ENCODE measurements around the gene BMERB1.
A peak's percentile ranks its signal among the peaks of the same experiment; 100 is the strongest.
"Not testable (repeated sequence)": the region's sequence is repeated elsewhere in the genome, so short reads cannot be mapped to it uniquely, and the experiment has no call there.

Gene BMERB1

GRCh38 chr16:15597822-15598647, 163.6 kb downstream of the BMERB1 start:
- DNase-seq, result no peak

DNA sequence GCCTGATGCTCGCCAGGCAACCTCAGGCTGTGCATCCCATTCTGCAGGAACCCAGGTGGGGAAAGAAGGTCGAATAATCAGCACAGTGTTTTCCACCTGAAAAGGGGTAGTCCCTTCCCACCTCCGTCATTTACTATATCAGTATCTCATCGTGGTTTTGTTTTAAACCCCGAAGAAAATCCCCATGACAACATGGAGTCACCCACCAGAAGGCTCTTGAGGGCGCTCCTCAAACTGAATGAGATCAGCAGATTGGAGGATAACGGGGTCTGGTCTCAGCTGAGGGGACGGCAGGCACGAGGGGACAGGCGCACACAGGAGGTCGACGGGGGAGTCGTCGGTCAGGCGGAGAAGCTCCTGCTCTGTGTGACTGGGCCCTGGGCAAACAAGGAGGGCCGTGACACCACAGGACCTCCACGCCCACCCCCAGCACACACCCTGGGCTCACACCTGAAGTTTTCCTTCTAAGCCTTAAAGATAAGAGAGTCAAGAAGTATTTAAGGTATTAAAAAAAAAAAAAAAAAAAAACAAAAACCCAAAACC, 164.3 kb downstream of the BMERB1 start:
- DNase-seq, result no peak

- DNase-seq, result no peak
These were observed 165.1 kb downstream of the BMERB1 start for GRCh38 chr16:15599303-15600070.

GRCh38 chr16:15601212-15601879, 167.0 kb downstream of the BMERB1 start:
- no peak for DNase-seq

DNA sequence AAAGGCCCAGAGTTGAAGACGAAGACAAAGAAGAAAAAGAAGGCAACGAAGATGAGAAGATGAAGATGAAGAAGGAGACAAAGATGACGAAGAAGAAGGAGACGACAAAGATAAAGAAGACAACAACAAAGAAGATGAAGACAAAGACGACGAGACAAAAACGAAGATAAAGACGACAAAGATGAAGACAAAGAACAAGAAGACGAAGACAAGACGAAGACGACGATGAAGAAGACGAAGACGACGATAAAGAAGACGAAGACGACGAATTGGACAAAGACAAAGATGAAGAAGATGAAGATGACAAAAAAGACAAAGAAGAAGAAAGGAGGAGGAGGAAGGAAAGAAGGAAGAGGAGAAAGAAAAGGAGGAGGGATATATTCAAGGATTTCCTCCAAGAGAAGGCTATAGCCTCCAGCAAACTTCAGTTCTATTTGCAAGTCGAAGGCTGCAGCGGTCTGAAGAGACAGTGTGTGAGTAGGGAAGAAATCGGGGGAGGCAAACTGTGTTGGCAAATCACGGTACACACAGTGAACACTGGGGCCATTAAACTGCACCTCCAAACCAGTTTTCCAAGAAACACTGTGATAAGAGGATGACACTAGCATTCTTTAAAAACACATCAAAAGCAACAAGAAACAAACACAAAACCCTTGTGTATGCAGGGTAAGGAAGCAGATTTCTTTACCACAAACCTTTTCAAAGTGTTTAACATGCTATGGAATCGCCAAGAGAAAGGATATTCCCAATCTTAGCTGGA, 168.1 kb downstream of the BMERB1 start:
- no peak for DNase-seq

DNA sequence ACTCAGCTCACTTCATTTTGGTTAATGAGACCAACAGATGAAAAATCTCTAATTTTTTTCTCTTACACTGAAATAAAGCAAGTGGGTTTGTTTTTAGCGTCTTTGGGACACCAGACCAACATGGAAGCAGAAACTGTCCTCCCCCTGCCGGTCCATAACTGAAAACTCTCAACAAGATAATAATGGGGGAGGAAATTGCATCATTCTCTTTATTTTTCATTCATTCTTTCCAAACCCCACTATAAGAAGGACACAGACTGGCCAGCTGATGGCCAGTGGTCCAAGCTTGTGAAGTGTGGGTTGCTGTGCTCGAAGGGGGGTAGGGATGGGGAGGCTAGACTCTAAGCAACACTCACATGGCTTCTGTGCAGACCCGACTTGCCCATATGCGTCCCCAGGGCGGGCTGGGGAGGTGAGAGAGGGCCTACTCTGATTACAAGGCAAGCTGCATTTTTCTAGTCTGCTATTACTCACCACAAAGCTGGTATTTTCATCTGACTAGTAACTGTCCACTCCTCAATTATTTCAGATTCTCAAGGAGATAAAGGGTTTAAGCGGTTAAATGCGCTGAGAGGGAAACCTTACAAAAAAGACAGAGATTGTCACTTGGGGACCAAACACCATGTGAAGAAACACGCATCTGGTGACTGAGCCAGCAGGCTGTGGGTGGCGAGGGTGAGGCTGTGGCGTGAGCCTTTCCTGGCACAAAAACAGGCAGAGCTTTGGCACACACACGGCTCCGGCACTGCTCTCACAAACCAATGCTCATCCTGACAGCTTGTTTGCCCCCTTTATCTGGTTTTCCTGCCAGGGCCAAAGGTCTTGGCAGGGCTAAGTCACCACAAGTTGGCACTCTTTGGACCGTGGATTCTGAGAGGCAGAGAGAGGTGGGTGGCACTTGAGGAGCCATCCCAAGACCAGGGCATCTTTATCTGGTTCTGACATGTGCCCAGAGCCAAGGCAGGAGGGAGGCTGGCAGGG, 170.4 kb downstream of the BMERB1 start:
- DNase-seq, result no peak

GRCh38 chr16:15605839-15606517, 171.6 kb downstream of the BMERB1 start:
- peak; percentile 85 for DNase-seq

- DNase-seq, result no peak
These were observed 172.3 kb downstream of the BMERB1 start for GRCh38 chr16:15606518-15607220.

DNA sequence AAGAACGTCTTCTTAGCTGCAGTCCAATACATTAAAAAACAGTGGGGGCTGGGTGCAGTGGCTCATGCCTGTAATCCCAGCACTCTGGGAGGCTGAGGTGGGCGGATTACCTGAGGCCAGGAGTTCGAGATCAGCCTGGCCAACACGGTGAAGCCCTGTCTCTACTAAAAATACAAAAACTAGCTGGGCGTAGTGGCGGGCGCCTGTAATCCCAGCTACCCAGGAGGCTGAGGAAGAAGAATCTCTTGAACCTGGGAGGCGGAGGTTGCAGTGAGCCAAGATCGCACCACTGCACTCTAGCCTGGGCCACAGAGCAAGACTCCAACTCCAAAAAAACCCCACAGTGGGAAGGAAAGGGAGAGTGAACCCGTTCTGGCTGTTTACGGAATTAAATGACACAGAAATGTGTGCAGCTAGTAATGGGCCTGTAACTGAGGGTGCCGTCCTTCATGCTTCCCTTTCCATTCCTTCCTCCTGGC, 172.9 kb downstream of the BMERB1 start:
- DNase-seq, result not testable (repeated sequence)

- peak; percentile 2 for DNase-seq
These were observed 173.5 kb downstream of the BMERB1 start for GRCh38 chr16:15607700-15608396.

GRCh38 chr16:15608398-15609285, 174.3 kb downstream of the BMERB1 start:
- DNase-seq, result no peak

- no peak for DNase-seq
These were observed 174.9 kb downstream of the BMERB1 start for GRCh38 chr16:15609286-15609649.

GRCh38 chr16:15610369-15610871, 176.0 kb downstream of the BMERB1 start:
- DNase-seq, result no peak

DNA sequence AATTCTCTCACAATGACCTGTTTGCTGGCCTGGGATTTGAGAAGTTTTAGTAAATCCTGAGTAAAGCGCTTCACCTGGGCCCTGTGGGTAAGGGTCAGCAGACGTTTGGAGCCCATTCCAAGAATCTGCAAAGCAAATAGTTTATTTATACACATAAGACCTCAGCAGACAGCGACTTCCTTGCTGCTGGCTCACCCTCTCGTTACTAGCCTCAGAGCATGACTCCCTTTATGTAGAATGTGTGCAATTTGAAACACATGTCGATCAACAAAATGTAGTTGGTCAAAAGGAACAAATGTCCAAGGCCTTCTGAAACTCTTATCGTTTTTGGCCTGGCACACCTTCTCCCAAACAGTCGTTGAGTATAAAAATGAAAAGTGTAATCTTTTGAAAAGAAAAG, 177.2 kb downstream of the BMERB1 start:
- DNase-seq, result no peak

GRCh38 chr16:15613676-15614075, 179.3 kb downstream of the BMERB1 start:
- no peak for DNase-seq

DNA sequence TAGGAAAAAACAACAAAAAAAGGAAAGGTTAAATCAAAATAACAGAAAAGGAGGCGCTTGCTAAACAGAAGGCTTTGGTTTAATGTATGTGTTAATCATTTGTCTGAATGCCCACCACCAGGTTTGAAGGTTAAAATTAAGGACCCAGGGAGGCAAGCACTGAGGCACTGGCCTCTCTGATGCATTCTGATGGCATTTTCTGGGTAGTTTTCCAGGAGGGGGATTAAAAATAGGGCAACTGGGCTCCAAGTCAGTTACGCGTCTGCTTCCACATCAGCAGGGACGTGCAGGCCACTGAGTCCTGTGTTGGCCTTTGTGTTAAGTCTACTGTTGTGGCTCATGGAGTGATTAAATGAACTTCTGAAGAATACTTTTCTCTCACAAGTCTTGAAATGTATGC, 181.6 kb downstream of the BMERB1 start:
- no peak for DNase-seq

DNA sequence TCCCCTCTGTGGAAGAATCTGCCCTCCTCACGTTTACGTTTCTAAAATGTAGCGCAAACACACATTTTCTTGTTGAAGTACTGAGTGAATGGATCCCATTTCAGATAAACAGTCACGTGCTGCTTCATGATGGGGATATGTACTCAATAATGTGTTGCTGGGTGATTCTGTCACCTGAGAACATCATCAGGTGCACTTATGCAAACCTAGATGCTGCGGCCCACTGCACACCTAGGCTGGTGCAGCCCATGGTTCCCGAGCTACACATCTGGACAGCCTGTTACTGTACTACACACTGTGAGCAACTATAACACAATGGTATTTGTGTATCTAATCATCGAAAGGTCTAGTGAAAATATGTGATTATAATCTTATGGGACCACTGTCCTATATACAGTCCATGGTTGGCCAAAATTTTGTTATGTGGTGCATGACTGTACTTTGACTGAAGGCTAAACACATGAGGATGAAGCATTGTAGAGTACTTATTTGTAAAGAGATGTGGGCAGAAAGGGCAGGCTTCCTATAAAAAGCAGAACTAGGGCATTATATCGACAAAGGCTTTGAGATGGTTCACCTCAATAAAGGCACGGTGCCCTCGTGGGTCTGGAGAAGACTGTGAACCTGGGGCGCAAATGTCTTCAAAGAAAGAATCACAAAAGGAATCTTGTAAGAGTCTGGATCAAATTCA, 182.2 kb downstream of the BMERB1 start:
- no peak for DNase-seq

Data from DMS153 (cell line).